Measurements from ENCODE around the gene ADARB1.

The ADARB1 gene

DNA sequence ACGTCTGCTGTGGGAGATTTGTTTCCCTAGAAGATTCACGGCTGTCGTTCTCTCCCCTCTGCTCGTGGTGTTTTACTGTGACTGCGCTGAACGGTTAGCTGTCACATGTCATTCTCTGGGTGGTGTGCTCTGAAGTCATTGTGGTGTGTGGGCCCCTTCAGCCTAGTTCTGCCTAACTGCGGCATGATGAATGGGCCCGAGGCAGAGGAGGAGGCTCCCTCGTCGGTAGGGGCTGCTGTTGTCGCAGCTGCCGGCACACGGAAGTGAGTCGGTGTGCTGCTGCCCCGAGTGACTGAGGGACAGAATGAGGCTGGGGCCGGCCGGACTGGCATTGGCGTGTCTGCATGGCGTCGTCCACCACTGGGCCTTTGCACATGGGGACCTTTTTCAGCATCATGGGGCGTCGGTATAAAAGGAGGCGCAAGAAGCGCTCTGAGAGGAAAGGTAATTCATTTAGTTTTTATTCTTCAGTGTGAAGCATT is 77.9 kb downstream of the ADARB1 start:
- DNase-seq (ENCODE audit: low spot score) = no peak

DNA sequence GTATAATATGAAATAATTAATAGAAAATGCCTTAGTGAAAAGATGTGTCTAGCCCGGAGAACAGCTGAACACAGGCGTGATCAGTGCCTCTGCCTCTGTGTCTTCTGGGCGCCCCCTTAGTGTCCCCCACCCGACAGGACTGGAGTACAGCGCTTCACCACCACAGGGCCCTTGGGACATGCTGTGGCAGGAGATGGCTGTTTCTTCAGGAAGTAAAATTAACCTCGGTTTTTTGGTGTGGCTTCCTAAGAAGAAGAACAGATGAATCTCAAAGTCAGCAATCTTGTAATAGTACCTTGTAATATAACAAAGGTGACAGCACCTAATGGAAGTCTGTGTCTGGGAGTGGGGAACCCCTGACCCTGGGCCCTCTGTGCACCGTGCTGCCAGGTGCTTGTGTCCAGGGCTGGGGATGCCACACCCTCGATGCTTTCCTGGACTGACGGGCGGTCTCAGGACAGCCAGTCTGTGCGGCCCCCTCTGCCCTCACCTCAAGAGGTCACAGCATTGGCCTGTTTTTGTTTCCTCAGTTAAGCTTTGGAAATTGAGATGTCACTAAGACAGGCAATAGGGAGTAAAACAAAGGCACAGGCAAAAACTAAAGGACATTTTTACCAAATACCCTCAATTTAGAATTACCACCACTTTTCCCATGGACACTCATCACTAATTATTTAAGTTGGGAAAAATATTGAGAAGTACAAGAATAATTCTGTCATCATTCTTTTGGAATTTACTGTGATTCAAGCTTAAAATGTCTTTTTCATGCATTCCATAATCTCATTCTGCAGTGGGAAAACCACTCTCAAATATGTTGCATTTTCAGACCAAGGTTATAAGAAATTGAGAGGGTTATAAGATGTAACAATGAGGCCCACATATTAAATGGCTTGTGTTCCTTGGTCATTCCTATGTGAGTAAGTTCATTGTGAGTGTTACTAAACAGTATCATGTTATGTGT is 79.3 kb downstream of the ADARB1 start:
- DNase-seq (ENCODE audit: low spot score) = peak; percentile 36

DNA sequence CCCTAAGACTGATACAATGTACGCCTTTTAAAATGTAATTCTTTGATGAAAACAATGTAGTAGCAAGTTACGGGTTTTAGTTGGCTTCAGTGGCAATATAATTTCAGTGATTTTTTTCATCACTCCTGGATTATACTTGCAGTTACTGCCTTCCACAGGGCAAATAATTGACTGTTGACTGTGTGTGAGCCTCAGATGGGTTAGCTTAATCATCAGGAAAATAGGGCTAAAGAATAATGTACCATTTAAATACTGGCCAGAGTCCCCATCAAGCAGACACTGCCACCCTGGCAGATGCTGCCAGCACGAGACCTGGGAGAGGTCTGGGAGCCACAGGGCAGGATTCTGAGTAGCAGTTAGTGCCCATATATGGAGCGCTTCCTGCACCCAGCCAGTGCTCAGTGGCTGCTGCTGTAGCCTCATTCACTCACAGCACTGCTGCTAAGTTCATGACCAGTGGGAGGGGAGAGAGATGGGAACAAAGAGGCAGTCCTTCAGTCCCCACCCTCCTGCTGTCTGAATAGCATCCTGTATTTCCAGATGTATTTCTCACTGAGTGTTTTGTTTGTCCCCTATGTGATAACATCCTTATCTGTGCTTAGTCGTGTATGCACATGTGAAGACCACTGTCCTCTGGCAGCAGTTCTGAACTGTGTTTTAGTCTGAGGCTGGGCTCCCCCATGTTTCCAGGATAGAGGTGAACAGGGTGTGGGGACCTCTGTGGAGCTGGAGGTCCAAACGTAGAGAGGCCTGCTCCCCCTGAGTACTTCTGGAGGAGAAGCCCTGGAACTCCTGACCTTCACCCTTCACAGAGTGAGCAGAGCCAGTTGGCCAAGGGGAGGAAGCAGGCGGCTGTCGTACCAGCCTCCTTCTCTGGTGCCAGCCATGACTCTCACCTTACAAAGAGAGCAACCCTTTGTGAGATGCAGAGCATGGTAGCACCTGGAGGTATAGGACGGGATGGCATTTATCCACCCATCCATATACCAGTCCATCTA is 80.4 kb downstream of the ADARB1 start:
- peak; percentile 65 for DNase-seq (ENCODE audit: low spot score)

DNA sequence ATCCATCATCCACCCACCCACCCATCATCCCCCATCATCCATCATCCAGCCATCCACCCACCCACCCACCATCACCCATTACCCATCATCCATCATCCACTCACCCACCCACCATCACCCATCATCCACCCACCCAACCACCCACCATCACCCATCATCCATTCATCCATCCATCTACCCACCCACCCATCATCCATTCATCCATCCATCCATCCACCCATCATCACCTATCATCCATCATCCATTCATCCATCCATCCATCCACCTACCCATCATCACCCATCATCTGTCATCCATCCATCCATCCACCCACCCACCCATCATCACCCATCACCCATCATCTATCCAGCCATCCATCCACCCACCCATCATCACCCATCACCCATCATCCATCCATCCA is 81.5 kb downstream of the ADARB1 start:
- DNase-seq (ENCODE audit: low spot score) = no peak

DNA sequence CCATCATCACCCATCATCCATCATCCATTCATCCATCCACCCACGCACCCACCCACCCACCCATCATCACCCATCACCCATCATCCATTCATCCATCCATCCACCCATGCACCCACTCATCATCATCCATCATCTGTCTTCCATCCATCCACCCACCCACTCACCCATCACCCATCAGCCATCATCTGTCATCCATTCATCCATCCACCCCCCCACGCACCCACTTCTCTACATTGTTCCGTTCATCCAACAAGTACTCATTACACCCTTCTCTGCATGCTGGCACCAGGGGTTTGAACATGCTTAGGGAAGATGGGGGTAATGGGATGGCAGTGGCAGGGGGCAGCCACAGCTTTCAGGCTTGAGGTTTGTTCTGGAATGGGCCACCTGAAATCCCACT is 82.1 kb downstream of the ADARB1 start:
- DNase-seq (ENCODE audit: low spot score) = no peak

DNA sequence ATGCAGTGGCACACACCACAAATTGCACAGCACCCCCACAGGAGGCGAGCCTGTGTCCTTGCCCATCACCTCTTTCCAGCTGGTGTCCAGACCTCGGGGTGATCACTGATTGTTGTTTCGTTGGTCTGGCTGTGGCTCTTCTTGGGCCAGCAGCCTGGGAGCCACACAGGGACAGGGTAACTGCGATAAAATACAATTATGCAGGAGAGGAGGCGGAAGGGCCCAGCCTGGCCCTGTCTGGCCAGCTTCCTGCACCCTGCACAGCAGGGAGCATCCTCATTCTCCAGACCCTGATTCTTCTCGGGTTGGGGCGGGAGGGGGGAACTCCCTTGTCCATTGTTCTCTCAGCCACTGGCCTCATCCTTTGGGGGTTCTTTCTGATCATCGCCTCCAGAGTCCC is 83.6 kb downstream of the ADARB1 start:
- DNase-seq (ENCODE audit: low spot score) = no peak

DNA sequence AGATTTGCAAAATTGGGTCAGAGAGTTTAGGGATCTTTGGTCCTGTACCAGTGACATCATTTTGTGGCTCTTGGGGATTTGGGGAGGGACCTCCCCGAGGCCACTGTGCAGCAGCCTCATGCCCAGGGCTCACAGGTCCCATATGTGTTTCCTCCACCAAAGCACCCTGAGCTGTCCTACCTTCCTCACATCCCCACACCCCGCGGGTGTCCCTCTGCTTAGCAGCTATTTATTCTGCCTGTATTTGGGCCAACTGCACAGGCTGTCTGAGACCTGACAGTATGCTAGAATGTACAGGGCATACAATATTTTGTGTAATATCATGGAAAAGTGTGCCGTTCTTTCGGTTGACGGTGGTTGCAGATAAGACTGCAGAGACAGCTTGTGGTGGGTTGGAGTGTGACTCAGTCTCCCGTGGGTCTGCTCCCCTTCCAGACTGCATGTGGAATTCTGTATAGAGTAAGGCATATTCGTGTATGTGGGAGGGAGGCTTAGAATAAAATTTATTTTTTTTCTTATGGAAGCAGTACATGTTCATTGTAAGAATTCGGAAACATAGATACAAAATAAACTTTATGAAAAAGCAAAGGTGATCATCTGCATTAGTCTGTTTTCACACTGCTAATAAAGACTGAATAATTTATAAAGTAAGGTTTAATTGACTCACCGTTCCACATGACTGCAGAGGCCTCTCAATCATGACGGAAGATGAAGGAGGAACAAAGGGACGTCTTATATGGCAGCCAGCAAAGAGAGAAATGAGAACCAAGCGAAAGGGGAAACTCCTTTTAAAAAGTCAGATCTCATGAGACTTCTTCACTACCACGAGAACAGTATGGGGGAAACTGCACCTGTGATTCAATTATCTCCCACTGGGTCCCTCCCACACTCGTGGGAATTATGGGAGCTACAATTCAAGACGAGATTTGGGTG is 84.4 kb downstream of the ADARB1 start:
- DNase-seq (ENCODE audit: low spot score) = no peak

DNA sequence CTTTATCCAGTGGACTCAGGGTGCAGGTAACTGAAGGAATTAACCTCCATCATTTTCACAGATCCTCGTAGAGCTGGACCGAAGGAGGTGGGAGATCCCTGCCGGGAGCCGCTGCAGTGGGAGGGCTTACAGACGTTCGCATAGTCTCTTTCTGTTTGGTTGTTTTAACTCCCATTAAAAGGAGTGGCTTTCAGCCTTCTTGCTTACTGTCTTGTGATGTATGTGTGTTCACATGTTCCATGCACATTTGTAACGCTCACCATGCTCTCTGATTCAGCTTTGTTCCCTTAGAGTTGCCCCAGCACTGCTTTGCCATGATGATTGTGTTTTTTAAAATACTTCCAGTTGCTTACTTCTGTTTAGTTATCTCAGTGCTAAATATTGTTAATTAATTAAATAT is 85.8 kb downstream of the ADARB1 start:
- DNase-seq (ENCODE audit: low spot score) = no peak

DNA sequence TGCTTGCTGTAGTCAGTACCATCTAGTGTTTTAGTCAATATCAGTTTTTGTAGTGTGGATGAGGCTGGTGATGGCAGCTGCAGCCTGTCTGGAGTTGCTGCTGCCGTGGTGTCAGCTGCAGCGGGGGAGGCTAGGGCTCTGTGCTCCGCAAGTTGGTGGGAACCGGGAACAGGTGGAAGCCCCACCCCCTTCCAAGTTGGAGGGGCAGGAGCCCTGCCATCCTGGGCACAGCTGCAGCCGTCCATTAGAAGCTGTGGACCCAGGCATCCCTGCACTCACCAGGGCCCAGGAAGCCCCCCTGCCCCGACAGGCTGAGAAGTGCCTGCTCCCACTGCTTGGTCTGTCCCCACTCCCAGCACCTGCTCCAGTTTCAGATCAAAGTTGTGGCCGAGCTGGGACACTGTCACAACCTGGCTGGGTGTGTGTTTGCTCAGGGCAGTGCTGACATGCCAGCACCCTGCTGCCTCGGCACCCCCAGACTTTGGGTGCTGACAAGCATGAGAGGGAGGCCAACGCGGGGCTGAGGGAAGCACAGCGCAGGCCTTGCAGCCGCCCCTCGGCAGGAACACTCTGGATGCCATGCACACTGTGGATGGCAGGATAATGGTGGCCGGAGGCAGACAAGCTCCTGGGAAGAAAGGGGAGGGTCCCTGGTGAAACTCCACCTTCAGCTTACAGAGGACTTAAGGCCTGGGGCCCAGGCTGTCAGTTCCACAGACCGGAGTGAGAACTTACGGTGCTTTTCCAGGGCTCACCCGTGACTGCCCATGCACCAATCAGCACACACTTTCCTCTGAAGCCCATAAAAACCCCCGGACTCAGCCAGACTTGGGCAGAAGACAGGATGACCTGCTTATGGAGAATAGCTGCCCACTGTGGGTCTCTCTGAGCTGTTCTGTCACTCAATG is 86.9 kb downstream of the ADARB1 start:
- DNase-seq (ENCODE audit: low spot score) = no peak

DNA sequence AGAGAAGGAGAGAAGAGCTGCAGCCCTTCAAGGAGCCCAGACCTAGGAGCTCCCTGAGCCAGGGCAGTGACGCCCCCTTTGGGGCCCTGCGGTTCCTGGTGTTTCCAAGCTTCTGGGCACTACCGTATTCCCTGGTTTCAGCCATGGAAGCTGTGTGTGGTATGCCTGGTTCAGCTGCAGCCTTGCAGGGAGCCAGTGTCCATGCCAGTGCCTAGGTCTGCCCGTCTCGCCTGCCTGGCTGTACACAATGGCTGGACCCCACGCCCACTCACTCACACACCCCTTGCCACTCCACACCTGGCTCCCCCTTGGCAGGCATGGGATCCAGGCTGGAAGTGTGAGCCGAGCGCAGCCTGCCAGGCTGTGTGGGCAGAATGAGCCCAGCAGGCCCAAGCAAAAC is 87.7 kb downstream of the ADARB1 start:
- DNase-seq (ENCODE audit: low spot score) = no peak

DNA sequence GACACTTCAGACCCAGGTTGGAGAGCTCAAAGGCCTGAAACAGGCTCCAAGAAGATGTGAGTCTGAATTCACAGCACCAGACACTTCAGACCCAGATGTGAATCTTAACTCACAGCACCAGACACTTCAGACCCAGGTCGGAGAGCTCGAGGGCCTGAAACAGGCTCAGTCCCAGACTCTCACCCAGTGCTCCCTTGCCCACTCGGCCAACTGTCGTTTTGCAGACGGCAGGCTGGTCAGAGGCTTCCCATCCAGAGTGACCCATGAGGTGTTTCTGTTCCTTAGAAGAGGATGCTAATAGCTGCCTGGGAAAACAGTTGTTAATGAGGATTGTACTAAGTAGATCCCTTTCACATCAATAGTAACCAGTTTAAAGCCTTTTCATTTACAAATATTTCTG is 88.4 kb downstream of the ADARB1 start:
- DNase-seq (ENCODE audit: low spot score) = no peak

DNA sequence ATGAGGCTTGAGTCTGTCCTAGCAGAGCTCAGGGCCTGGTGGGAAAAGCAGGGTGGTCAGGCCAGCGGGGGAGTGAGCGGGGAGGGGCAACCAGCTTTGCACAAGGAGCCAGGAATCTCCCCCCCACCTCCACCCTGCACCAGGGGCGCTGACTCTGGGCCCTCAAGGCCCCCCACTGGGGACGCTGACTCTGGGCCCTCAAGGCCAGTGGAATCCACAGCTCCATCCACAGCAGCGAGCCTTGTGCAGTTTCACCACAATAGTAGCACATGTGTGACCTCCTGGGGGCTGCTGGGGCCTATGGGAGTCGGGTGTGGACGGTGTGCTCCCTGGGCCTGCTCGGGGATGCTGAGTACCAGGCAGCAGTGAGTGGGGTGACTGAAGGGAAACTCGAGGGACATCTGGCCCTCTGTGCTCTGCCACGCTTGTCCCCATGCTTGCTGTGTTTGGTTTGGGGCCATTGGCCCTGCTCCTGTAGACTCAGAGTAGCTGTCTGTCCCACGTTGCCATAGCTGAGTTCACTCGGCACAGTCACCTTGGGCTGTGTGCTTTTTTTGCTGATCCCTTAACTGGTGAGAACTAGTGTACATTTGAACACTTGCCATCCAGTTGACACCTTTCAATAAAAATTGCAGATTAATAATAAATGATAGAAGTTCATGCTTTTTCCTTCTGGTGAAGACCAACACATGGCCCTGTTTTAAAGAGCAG is 89.2 kb downstream of the ADARB1 start:
- no peak for DNase-seq (ENCODE audit: low spot score)

DNA sequence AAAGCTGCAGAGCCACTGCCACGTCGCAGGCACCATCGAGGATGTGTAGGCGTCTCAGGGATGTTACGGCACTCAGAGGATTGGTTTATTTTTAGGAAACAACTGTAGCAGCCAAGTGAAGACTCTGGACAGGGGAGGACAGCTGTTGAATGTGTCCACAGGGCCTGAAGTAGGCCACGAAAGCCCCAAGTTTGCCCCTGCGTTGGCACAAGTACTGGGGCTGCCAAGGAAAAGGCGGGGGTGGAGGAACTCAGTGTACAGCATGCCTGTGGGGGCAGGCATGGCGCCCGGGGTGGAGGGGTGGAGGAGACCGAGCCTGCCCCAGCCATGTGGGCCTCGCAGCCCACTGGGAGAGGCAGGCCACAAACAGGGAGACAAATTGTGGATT is 89.7 kb downstream of the ADARB1 start:
- DNase-seq (ENCODE audit: low spot score) = no peak

DNA sequence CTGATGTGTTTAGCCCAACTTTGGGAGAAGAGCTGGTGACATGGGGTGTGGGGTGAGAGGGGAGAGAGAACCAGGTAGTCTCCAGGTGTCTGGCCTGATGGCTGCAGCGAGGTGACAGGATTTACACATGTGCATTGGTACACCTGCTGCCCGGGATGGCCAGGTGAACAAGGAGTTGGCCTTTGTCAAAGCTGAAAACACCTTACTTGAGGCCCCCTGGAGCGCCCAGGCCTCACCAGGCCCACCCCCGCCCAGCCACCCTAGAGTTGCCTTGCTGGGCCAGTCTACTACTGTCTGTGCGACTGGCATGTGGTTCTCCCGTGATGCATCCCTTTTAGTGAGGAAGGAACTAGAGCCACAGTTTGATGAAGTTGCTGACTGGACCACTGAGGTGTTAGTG is 90.5 kb downstream of the ADARB1 start:
- no peak for DNase-seq (ENCODE audit: low spot score)

DNA sequence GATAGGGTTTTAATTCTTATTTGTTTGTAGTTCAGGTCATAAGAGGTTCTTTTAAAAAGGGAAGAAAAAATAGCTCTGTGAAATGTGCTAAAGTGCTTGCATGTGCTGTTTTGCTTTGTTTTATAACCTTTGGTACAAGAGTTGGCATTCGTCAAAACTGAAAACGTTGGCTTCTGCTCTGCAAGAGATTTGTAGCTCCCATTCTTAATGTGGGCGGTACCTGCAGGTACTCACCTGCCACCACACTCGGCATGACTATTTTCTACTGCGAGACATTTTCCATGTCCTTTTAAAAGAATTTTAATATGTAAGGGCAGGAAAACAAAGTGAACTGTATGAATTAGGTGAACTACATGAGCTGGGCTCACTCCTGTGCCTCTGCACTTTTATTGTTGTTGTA is 92.6 kb downstream of the ADARB1 start:
- no peak for DNase-seq (ENCODE audit: low spot score)

DNA sequence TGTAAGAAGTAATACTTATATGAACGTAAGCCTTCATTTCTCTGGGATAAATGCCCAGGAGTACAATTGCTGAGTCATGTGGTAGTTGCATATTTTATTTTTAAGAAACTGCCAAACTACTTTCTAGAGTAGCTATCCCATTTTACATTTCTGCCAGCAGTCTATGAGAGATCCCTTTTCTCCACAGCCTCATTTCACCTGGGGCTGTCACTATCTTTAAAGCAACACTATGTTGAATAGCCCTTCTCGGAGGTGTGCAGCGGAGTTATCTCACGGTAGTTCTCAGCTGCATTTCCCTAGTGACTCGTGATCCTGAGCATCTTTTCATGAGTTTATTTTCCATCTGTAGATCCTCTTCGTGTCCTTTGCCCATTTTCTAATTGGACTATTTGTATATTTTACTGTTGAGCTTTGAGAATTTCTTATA is 93.4 kb downstream of the ADARB1 start:
- peak; percentile 18 for DNase-seq (ENCODE audit: low spot score)

DNA sequence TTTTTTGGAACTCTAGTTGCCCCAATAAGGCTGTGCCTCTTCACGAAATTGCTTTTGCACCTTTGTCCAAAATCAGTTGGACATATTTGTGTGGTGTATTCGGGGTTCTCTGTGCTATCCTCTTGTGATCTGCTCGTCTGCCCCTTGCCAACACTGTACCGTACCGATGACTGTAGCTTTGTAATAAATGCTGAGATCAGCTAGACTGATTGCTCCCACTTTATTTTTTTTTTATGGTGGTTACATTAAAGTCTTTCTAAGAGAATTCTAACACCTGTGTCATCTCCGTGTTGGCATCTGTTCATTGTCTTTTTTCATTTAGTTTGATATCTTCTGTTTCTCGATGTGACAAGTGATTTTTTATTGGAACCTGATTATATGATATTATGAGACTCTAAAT is 94.1 kb downstream of the ADARB1 start:
- DNase-seq (ENCODE audit: low spot score) = no peak

DNA sequence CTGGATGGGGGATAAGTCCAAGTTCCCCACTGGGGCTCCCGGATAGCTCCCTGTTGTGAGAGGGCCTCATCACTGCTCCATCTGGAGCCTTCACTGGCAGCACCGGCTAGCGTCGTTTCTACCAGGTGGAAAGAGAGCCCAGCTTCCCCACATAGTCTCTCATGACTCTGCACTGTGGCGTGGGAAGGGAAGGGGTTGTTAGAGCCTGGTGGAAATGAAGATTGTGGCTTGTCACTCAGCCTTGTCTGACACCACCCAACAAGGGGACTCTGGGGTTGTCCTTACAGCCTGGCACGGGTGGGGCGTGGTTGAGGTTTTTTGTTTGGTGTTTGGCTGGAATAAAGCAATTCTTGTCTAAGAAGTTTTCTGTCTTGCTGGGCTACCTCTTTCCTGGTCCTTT is 94.6 kb downstream of the ADARB1 start:
- DNase-seq (ENCODE audit: low spot score) = no peak

DNA sequence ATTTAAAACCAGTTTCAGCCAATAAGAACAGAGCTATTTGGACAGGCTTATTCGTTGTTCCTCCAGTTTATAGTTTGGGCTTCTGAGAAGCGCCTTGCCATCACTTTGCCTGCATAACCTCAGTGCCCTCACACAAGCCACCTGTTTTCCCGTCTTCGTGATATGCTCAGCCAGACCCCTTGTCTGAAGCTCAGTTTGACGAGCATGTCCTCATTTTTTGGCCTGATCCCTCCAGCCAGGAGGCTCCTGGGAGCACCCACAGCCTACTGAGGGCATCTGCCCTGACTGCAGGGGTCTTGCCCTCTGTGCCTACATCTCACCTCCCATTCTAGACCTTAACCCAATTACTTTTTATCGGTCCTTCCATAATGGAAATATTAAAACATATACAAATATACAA is 95.3 kb downstream of the ADARB1 start:
- no peak for DNase-seq (ENCODE audit: low spot score)

DNA sequence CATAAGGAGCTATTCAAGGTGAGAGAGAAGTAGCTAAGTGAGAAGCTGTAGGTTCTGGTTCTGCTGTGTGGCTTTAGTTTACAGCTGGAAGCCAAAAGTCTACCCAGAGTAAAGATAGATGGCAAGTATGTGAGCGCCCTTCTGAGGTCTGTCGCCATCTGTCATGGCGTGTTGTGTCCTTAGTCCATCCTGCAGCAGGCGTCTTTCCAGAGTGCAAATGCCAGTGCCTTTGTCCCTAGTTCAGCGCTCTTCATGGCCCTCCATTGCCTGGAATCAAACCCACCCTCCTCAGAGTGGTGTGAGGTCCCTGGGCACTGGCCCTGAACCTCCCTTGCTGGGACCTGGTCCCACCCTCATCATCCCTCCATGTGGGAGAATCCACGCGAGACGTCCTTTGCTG is 96.6 kb downstream of the ADARB1 start:
- no peak for DNase-seq (ENCODE audit: low spot score)

All from AG08396 (cell line).